GM23338 (cell line): ENCODE measurements around the gene CDC42BPA.

Experiments
- CREB1 ChIP-seq: fragments of 250-450 bp; sonication (Bioruptor Pico); IDR thresholded peaks from 2 replicates; pipeline ENCODE4 v1.5.0; 2020; ENCODE audit warnings: low read depth, mild to moderate bottlenecking, moderate library complexity
- CTCF ChIP-seq, 2 experiments: fragments of 200-600 bp in 1 of 2; sonication (generic) in 1 of 2; conservative IDR thresholded peaks; 2 replicates each; pipeline versions ENCODE4 v1.5.1 to v1.6.1; 2016 to 2017; ENCODE audit warnings: antibody characterized with exemption in 2 of 2, low read depth in 2 of 2, mild to moderate bottlenecking in 2 of 2, moderate library complexity in 1 of 2
- EZH2 ChIP-seq: fragments of 200-600 bp; sonication (generic); IDR thresholded peaks from one replicate; pipeline ENCODE4 v1.8.0; 2017; ENCODE audit warnings: antibody characterized with exemption, mild to moderate bottlenecking, low read depth; ENCODE audit not compliant: unreplicated experiment
- EZH2phosphoT487 ChIP-seq: fragments of 200-600 bp; sonication (generic); IDR thresholded peaks from one replicate; pipeline ENCODE4 v1.8.1; 2018; ENCODE audit warnings: antibody characterized with exemption; ENCODE audit not compliant: unreplicated experiment
- JUNB ChIP-seq: IDR thresholded peaks from one replicate; pipeline ENCODE4 v1.6.1; 2016; ENCODE audit warnings: antibody characterized with exemption; ENCODE audit not compliant: unreplicated experiment
- NANOG ChIP-seq: IDR thresholded peaks from 2 replicates; pipeline ENCODE4 v1.6.1; 2016; ENCODE audit warnings: antibody characterized with exemption, borderline replicate concordance
- POLR2AphosphoS5 ChIP-seq: IDR thresholded peaks from 2 replicates; pipeline ENCODE4 v1.6.1; 2016; ENCODE audit warnings: antibody characterized with exemption, low read depth
- REST ChIP-seq: IDR thresholded peaks from one replicate; pipeline ENCODE4 v1.6.1; 2018; ENCODE audit warnings: antibody characterized with exemption; ENCODE audit not compliant: unreplicated experiment
- STAT1 ChIP-seq: IDR thresholded peaks from one replicate; pipeline ENCODE4 v1.6.1; 2016; ENCODE audit warnings: antibody characterized with exemption; ENCODE audit not compliant: unreplicated experiment
- ZNF114 ChIP-seq: fragments of 250-450 bp; sonication (Bioruptor Pico); IDR thresholded peaks from 2 replicates; pipeline ENCODE4 v1.5.0; 2020; ENCODE audit warnings: mild to moderate bottlenecking, moderate library complexity
- ZNF331 ChIP-seq: fragments of 250-450 bp; sonication (Bioruptor Pico); IDR thresholded peaks from 2 replicates; pipeline ENCODE4 v1.5.0; 2020; ENCODE audit warnings: low read depth, mild to moderate bottlenecking, moderate library complexity

GRCh38 chr1:227335242-227336020, 17.1 kb upstream of the CDC42BPA start:
- TF ChIP-seq POLR2AphosphoS5 = no peak
- no peak for TF ChIP-seq STAT1
- TF ChIP-seq EZH2 = no peak
- no peak for TF ChIP-seq CTCF (conservative IDR thresholded peaks at IDR 0.05; ENCODE audit: low read depth in 2 of 2)
- no peak for TF ChIP-seq JUNB
- no peak for TF ChIP-seq NANOG
- TF ChIP-seq EZH2phosphoT487 = no peak
- TF ChIP-seq ZNF331 (CRISPR knock-in tag) = no peak
- no peak for TF ChIP-seq REST
- TF ChIP-seq ZNF114 = no peak
- no peak for TF ChIP-seq CREB1 (CRISPR knock-in tag)
